Immature natural killer cell (primary cell): ENCODE data around the gene REN. TPM values are rescaled to one million over a fixed set of nuclear protein-coding genes. Genes with fewer than 3 reads are reported as not detected.

Experiments
- DNase-seq, 3 donors: peaks; one replicate each; pipeline ENCODE4 v3.0.0; 2022; ENCODE audit warnings: mixed read lengths in 1 of 3
- H3K27ac Mint-ChIP-seq, 6 donors: one replicate each; pipeline ENCODE4 v1.8.0; 2020; ENCODE audit warnings: mixed read lengths in 6 of 6, mild to moderate bottlenecking in 5 of 6, inconsistent platforms in 4 of 6, moderate library complexity in 3 of 6
- H3K27me3 Mint-ChIP-seq, 3 donors: one replicate each; pipeline ENCODE4 v1.8.0; 2020 to 2021; ENCODE audit warnings: low read depth in 3 of 3, mild to moderate bottlenecking in 3 of 3, mixed read lengths in 3 of 3, moderate library complexity in 3 of 3, inconsistent platforms in 1 of 3
- H3K36me3 Mint-ChIP-seq, 3 donors: one replicate each; pipeline ENCODE4 v1.8.0; 2020; ENCODE audit warnings: mixed read lengths in 3 of 3, inconsistent platforms in 2 of 3, mild to moderate bottlenecking in 2 of 3
- H3K4me1 Mint-ChIP-seq, 2 donors: one replicate each; pipeline ENCODE4 v1.8.0; 2020; ENCODE audit warnings: inconsistent platforms in 2 of 2, mild to moderate bottlenecking in 2 of 2, mixed read lengths in 2 of 2, moderate library complexity in 1 of 2
- H3K4me3 Mint-ChIP-seq, 5 donors: one replicate each; pipeline ENCODE4 v1.8.0; 2020; ENCODE audit warnings: mild to moderate bottlenecking in 5 of 5, mixed read lengths in 5 of 5, inconsistent platforms in 3 of 5, moderate library complexity in 3 of 5
- H3K9me3 Mint-ChIP-seq, 6 donors: one replicate each; pipeline ENCODE4 v1.8.0; 2020; ENCODE audit warnings: mild to moderate bottlenecking in 6 of 6, mixed read lengths in 6 of 6, inconsistent platforms in 4 of 6, moderate library complexity in 3 of 6
- polyA plus RNA-seq, 3 donors: library from polyadenylated mRNA; unstranded; fragments of 300-500 nt; fragmentation: Illumina TruSeq; gene quantifications; one replicate each; pipeline ENCODE4 v1.2.3, GENCODE V29; 2021

REN gene
- polyA plus RNA-seq, 3 donors from 2014 or later, result not detected

- Mint-ChIP-seq H3K27ac (peak overlapping the region in 3 of 6 donors; percentile 30 to 56 (median 46)), H3K9me3 (no peaks in the 10 kb centered on the region), H3K27me3 (peaks cover 0 to 2% (median 0%) of the 10 kb centered on the region in 3 donors), H3K4me1 (peaks cover 11 to 15% of the 10 kb centered on the region in 2 donors), H3K36me3 (peaks cover 0 to 10% (median 4%) of the 10 kb centered on the region in 3 donors), H3K4me3 (peak overlapping the region in 2 of 5 donors; percentile 40 to 42)
- DNase-seq, result peak; percentile 63 to 69 (median 66)
Observed at GRCh38 chr1:204128964-204129896, 36.9 kb downstream of the REN start.

- Mint-ChIP-seq H3K9me3 (no peaks in the 10 kb centered on the region), H3K27me3 (peaks cover 0 to 2% (median 0%) of the 10 kb centered on the region in 3 donors), H3K4me1 (peaks cover 11 to 15% of the 10 kb centered on the region in 2 donors), H3K4me3 (peak overlapping the region in 2 of 5 donors; percentile 10 to 42), H3K36me3 (peaks cover 0 to 15% (median 4%) of the 10 kb centered on the region in 3 donors), H3K27ac (peak overlapping the region in 5 of 6 donors; percentile 13 to 77 (median 30))
- DNase-seq, result no peak
Observed at GRCh38 chr1:204128464-204128963, 37.6 kb downstream of the REN start.

- no peaks in the 10 kb centered on the region for H3K9me3 Mint-ChIP-seq
- peaks cover 11 to 15% of the 10 kb centered on the region in 2 donors for H3K4me1 Mint-ChIP-seq
- peaks cover 0 to 20% (median 4%) of the 10 kb centered on the region in 3 donors for H3K36me3 Mint-ChIP-seq
- no peak for DNase-seq
- no peak overlapping the region for H3K4me3 Mint-ChIP-seq
- H3K27ac Mint-ChIP-seq, result peak overlapping the region in 3 of 6 donors; percentile 4 to 56 (median 37)
- peaks cover 0 to 2% (median 0%) of the 10 kb centered on the region in 3 donors for H3K27me3 Mint-ChIP-seq
Observed at GRCh38 chr1:204127597-204128242, 38.4 kb downstream of the REN start.

GRCh38 chr1:204126956-204127355, 39.2 kb downstream of the REN start:
- DNase-seq, result no peak
- Mint-ChIP-seq H3K4me1 (peaks cover 11 to 15% of the 10 kb centered on the region in 2 donors), H3K4me3 (no peak overlapping the region), H3K27ac (peak overlapping the region in 1 of 6 donors; percentile 57), H3K27me3 (peaks cover 0 to 2% (median 0%) of the 10 kb centered on the region in 3 donors), H3K9me3 (no peaks in the 10 kb centered on the region), H3K36me3 (peaks cover 0 to 20% (median 4%) of the 10 kb centered on the region in 3 donors)

- H3K9me3 Mint-ChIP-seq, result no peaks in the 10 kb centered on the region
- H3K4me3 Mint-ChIP-seq, result no peak overlapping the region
- H3K4me1 Mint-ChIP-seq, result peaks cover 11 to 15% of the 10 kb centered on the region in 2 donors
- peaks cover 0 to 2% (median 0%) of the 10 kb centered on the region in 3 donors for H3K27me3 Mint-ChIP-seq
- H3K36me3 Mint-ChIP-seq, result peaks cover 0 to 20% (median 4%) of the 10 kb centered on the region in 3 donors
- peak overlapping the region in 2 of 6 donors; percentile 60 for H3K27ac Mint-ChIP-seq
- DNase-seq, result no peak
Observed at GRCh38 chr1:204126386-204126785, 39.8 kb downstream of the REN start.

- Mint-ChIP-seq H3K4me3 (no peak overlapping the region), H3K27me3 (peaks cover 0 to 2% (median 0%) of the 10 kb centered on the region in 3 donors), H3K4me1 (peaks cover 11 to 15% of the 10 kb centered on the region in 2 donors), H3K27ac (no peak overlapping the region), H3K36me3 (peaks cover 0 to 20% (median 4%) of the 10 kb centered on the region in 3 donors), H3K9me3 (no peaks in the 10 kb centered on the region)
- no peak for DNase-seq
Observed at GRCh38 chr1:204125759-204126351, 40.3 kb downstream of the REN start.

- Mint-ChIP-seq H3K36me3 (peaks cover 0 to 20% (median 4%) of the 10 kb centered on the region in 3 donors), H3K9me3 (no peaks in the 10 kb centered on the region), H3K4me3 (no peak overlapping the region), H3K27me3 (peaks cover 0 to 2% (median 0%) of the 10 kb centered on the region in 3 donors), H3K4me1 (peaks cover 11 to 15% of the 10 kb centered on the region in 2 donors), H3K27ac (peak overlapping the region in 2 of 6 donors; percentile 12 to 35)
- no peak for DNase-seq
Observed at GRCh38 chr1:204124639-204125038, 41.5 kb downstream of the REN start.

GRCh38 chr1:204123376-204123775, 42.8 kb downstream of the REN start:
- Mint-ChIP-seq H3K9me3 (no peaks in the 10 kb centered on the region), H3K27ac (peak overlapping the region in 2 of 6 donors; percentile 40 to 53), H3K36me3 (peaks cover 0 to 28% (median 4%) of the 10 kb centered on the region in 3 donors), H3K4me3 (no peak overlapping the region), H3K27me3 (peaks cover 0 to 2% (median 0%) of the 10 kb centered on the region in 3 donors), H3K4me1 (peaks cover 2 to 4% of the 10 kb centered on the region in 2 donors)
- DNase-seq, result peak in 1 of 3 donors; percentile 26

GRCh38 chr1:204121840-204122555, 44.1 kb downstream of the REN start:
- H3K4me1 Mint-ChIP-seq, result no peaks in the 10 kb centered on the region
- no peak for DNase-seq
- no peak overlapping the region for H3K27ac Mint-ChIP-seq
- H3K4me3 Mint-ChIP-seq, result no peak overlapping the region
- peaks cover 0 to 2% (median 0%) of the 10 kb centered on the region in 3 donors for H3K27me3 Mint-ChIP-seq
- H3K9me3 Mint-ChIP-seq, result no peaks in the 10 kb centered on the region
- peaks cover 0 to 31% (median 4%) of the 10 kb centered on the region in 3 donors for H3K36me3 Mint-ChIP-seq

- peaks cover 0 to 17% (median 0%) of the 10 kb centered on the region in 3 donors for H3K36me3 Mint-ChIP-seq
- no peak overlapping the region for H3K27ac Mint-ChIP-seq
- DNase-seq, result no peak
- no peak overlapping the region for H3K4me3 Mint-ChIP-seq
- peaks cover 0 to 1% (median 1%) of the 10 kb centered on the region in 3 donors for H3K27me3 Mint-ChIP-seq
- H3K4me1 Mint-ChIP-seq, result peaks cover 4 to 6% of the 10 kb centered on the region in 2 donors
- no peaks in the 10 kb centered on the region for H3K9me3 Mint-ChIP-seq
Observed at GRCh38 chr1:204116539-204116938, 49.6 kb downstream of the REN start.

GRCh38 chr1:204115116-204115515, 51.0 kb downstream of the REN start:
- DNase-seq, result no peak
- Mint-ChIP-seq H3K27me3 (peaks cover 0 to 1% (median 1%) of the 10 kb centered on the region in 3 donors), H3K4me1 (peaks cover 4 to 6% of the 10 kb centered on the region in 2 donors), H3K36me3 (peaks cover 0 to 17% (median 0%) of the 10 kb centered on the region in 3 donors), H3K27ac (no peak overlapping the region), H3K9me3 (no peaks in the 10 kb centered on the region), H3K4me3 (peak overlapping the region in 1 of 5 donors; percentile 36)

- Mint-ChIP-seq H3K4me3 (no peak overlapping the region), H3K9me3 (no peaks in the 10 kb centered on the region), H3K4me1 (peaks cover 4 to 6% of the 10 kb centered on the region in 2 donors), H3K36me3 (peaks cover 0 to 17% (median 0%) of the 10 kb centered on the region in 3 donors), H3K27ac (no peak overlapping the region), H3K27me3 (peaks cover 0 to 1% (median 1%) of the 10 kb centered on the region in 3 donors)
- no peak for DNase-seq
Observed at GRCh38 chr1:204114606-204115005, 51.5 kb downstream of the REN start.
